HG03039 (cell line): ENCODE measurements around the gene CSTPP1.
"Not testable (repeated sequence)": the region's sequence is repeated elsewhere in the genome, so short reads cannot be mapped to it uniquely, and the experiment has no call there.

Source experiments
- ATAC-seq: cut with Tn5 transposase; IDR thresholded peaks from one replicate; pipeline ENCODE4 v1.9.1; 2021; ENCODE audit warnings: mild to moderate bottlenecking, moderate library complexity; ENCODE audit not compliant: unreplicated experiment

Gene CSTPP1

GRCh38 chr11:47189100-47189834, 252.7 kb downstream of the CSTPP1 start:
- ATAC-seq: no peak

- not testable (repeated sequence) for ATAC-seq
Observed at GRCh38 chr11:47191137-47191536, 254.6 kb downstream of the CSTPP1 start.

- ATAC-seq: no peak
Observed at GRCh38 chr11:47192111-47192510, 255.6 kb downstream of the CSTPP1 start.

- ATAC-seq: not testable (repeated sequence)
Observed at GRCh38 chr11:47198161-47198560, 261.6 kb downstream of the CSTPP1 start.

- ATAC-seq: no peak
Observed at GRCh38 chr11:47201015-47201414, 264.5 kb downstream of the CSTPP1 start.

GRCh38 chr11:47202576-47202975, 266.0 kb downstream of the CSTPP1 start:
- ATAC-seq: no peak

- ATAC-seq: no peak
Observed at GRCh38 chr11:47204637-47204989, 268.1 kb downstream of the CSTPP1 start.

- not testable (repeated sequence) for ATAC-seq
Observed at GRCh38 chr11:47206577-47206976, 270.0 kb downstream of the CSTPP1 start.

- ATAC-seq: no peak
Observed at GRCh38 chr11:47207459-47207858, 270.9 kb downstream of the CSTPP1 start.

- not testable (repeated sequence) for ATAC-seq
Observed at GRCh38 chr11:47208008-47208552, 271.5 kb downstream of the CSTPP1 start.

GRCh38 chr11:47208628-47209027, 272.1 kb downstream of the CSTPP1 start:
- ATAC-seq: no peak
